IMR-90 (cell line): Measurements from ENCODE around the gene TCF19. TPM values are rescaled to one million over a fixed set of nuclear protein-coding genes. Genes with fewer than 3 reads are reported as not detected.
"Not testable (repeated sequence)": the region's sequence is repeated elsewhere in the genome, so short reads cannot be mapped to it uniquely, and the experiment has no call there.

Experiments
- ATAC-seq: fragments of 200-7000 bp; cut with Tn5 transposase; 2 replicates; pipeline ENCODE4 v1.9.1; 2020; ENCODE audit warnings: low read depth, mild to moderate bottlenecking, moderate library complexity
- BruUV-seq: library from RNA; stranded (reverse); fragments of 400-500 nt; replicated peaks from 2 replicates; lab custom pipeline; 2021; lab: Mats Ljungman, UMichigan
- CTCF ChIA-PET: fragments of 300-600 bp; formaldehyde crosslinking; extraction: SDS; loops from one replicate; lab custom pipeline; 2021; ENCODE audit warnings: antibody characterized with exemption; lab: Yijun Ruan, JAX
- POLR2A ChIA-PET: fragments of 300-600 bp; sonication (Branson Sonifier 250); formaldehyde crosslinking; loops from one replicate; lab custom pipeline; 2022; ENCODE audit warnings: antibody characterized with exemption; ENCODE audit not compliant: unreplicated experiment; lab: Charles Lee
- DNase-seq: peaks from one replicate; pipeline ENCODE4 v3.0.0; 2013
- H2AFZ ChIP-seq: replicated peaks from 2 replicates; pipeline ENCODE3; 2013; ENCODE audit warnings: low read length, mild to moderate bottlenecking; ENCODE audit not compliant: poor library complexity
- H2AK5ac ChIP-seq: 2 replicates; pipeline ENCODE4 v1.6.1; 2013; ENCODE audit warnings: low read depth, low read length, inconsistent platforms
- H2AK9ac ChIP-seq: replicated peaks from 2 replicates; pipeline ENCODE3; 2013; ENCODE audit warnings: mild to moderate bottlenecking, low read depth, low read length, moderate library complexity; ENCODE audit not compliant: poor library complexity
- H2BK120ac ChIP-seq: 2 replicates; pipeline ENCODE4 v1.6.1; 2013; ENCODE audit warnings: low read depth, low read length, inconsistent platforms
- H2BK15ac ChIP-seq: 3 replicates; pipeline ENCODE4 v1.6.1; 2013; ENCODE audit warnings: low read depth, low read length, inconsistent platforms
- H2BK20ac ChIP-seq: 2 replicates; pipeline ENCODE4 v1.6.1; 2013; ENCODE audit warnings: low read depth, mild to moderate bottlenecking, inconsistent platforms, low read length, moderate library complexity
- H2BK5ac ChIP-seq: 2 replicates; pipeline ENCODE4 v1.6.1; 2013; ENCODE audit warnings: mild to moderate bottlenecking, low read depth, low read length, inconsistent platforms; ENCODE audit not compliant: poor library complexity, severe bottlenecking
- H3K14ac ChIP-seq: replicated peaks from 2 replicates; pipeline ENCODE4 v1.6.1; 2013; ENCODE audit warnings: low read depth, low read length, inconsistent platforms
- H3K18ac ChIP-seq: 2 replicates; pipeline ENCODE4 v1.6.1; 2013; ENCODE audit warnings: low read depth, low read length, control low read depth
- H3K23ac ChIP-seq: 2 replicates; pipeline ENCODE4 v1.6.1; 2013; ENCODE audit warnings: low read depth, low read length, inconsistent platforms
- H3K27ac ChIP-seq: 2 replicates; pipeline ENCODE4 v1.5.1; 2013; ENCODE audit warnings: mild to moderate bottlenecking, control low read depth, low read length; ENCODE audit not compliant: insufficient read depth
- H3K27me3 ChIP-seq: 2 replicates; pipeline ENCODE4 v1.6.1; 2013; ENCODE audit warnings: low read length; ENCODE audit not compliant: control insufficient read depth, insufficient read depth
- H3K36me3 ChIP-seq: 2 replicates; pipeline ENCODE4 v1.6.1; 2013; ENCODE audit warnings: low read length, mixed read lengths; ENCODE audit not compliant: control insufficient read depth, insufficient read depth
- H3K4ac ChIP-seq: 2 replicates; pipeline ENCODE4 v1.6.1; 2013; ENCODE audit warnings: low read depth, low read length, inconsistent platforms
- H3K4me1 ChIP-seq: 2 replicates; pipeline ENCODE4 v1.6.1; 2013; ENCODE audit warnings: low read length, mixed read lengths; ENCODE audit not compliant: control insufficient read depth, insufficient read depth
- H3K4me2 ChIP-seq: 2 replicates; pipeline ENCODE4 v1.6.1; 2013; ENCODE audit warnings: low read depth, mild to moderate bottlenecking, control low read depth, low read length, moderate library complexity
- H3K4me3 ChIP-seq: 2 replicates; pipeline ENCODE4 v1.5.1; 2013; ENCODE audit warnings: low read depth, mild to moderate bottlenecking, control low read depth, low read length, moderate library complexity; ENCODE audit not compliant: insufficient read depth
- H3K56ac ChIP-seq: 2 replicates; pipeline ENCODE4 v1.6.1; 2013; ENCODE audit warnings: low read length, inconsistent platforms; ENCODE audit not compliant: insufficient read depth; ENCODE audit errors: extremely low read depth
- H3K79me1 ChIP-seq, 2 experiments: 2 replicates each; pipeline ENCODE4 v1.6.1; 2013; ENCODE audit warnings: low read length in 2 of 2, inconsistent platforms in 1 of 2, low read depth in 1 of 2
- H3K9ac ChIP-seq: 2 replicates; pipeline ENCODE4 v1.6.1; 2013; ENCODE audit warnings: low read depth, low read length, control low read depth
- H3K9me1 ChIP-seq: 2 replicates; pipeline ENCODE4 v1.6.1; 2013; ENCODE audit warnings: low read length, inconsistent platforms; ENCODE audit not compliant: insufficient read depth
- H3K9me3 ChIP-seq: 2 replicates; pipeline ENCODE4 v1.6.1; 2013; ENCODE audit warnings: low read length; ENCODE audit not compliant: control insufficient read depth, insufficient read depth
- H4K20me1 ChIP-seq: 2 replicates; pipeline ENCODE4 v1.6.1; 2013; ENCODE audit warnings: low read length, inconsistent platforms; ENCODE audit not compliant: insufficient read depth
- H4K5ac ChIP-seq: 2 replicates; pipeline ENCODE4 v1.6.1; 2013; ENCODE audit warnings: mild to moderate bottlenecking, low read depth, low read length, control low read depth
- H4K8ac ChIP-seq, 2 experiments: 2 replicates each; pipeline ENCODE4 v1.6.1; 2013; ENCODE audit warnings: low read depth in 2 of 2, low read length in 2 of 2, control low read depth in 1 of 2, inconsistent platforms in 1 of 2
- H4K91ac ChIP-seq: 2 replicates; pipeline ENCODE4 v1.6.1; 2013; ENCODE audit warnings: low read depth, low read length, inconsistent platforms; ENCODE audit not compliant: insufficient read depth
- WGBS, 2 experiments: methylation state at CpG; one replicate each; pipeline versions ENCODE4 v1.1.5 to v1.1.7; 2013; ENCODE audit warnings: missing lambda C conversion rate in 2 of 2; ENCODE audit not compliant: insufficient read length in 1 of 2; ENCODE audit errors: extremely low coverage in 2 of 2; 5-methylcytosine and 5-hydroxymethylcytosine counted together
- dilution Hi-C: fragments of 300-500 bp; cut with HindIII; formaldehyde crosslinking; loops from one replicate; pipeline ENCODE4 v1.14.3; 2018; ENCODE audit warnings: low sequenced_read_pairs; ENCODE audit not compliant: unreplicated experiment
- in situ Hi-C: fragments of 300-500 bp; cut with MboI; formaldehyde crosslinking; loops from 3 replicates; pipeline ENCODE4 v1.14.3; 2019; ENCODE audit warnings: low sequenced_read_pairs, inconsistent platforms, mixed read lengths
- intact Hi-C: fragments of 100-400 bp; cut with micrococcal nuclease; formaldehyde crosslinking; loops from 2 replicates; pipeline ENCODE4 v1.10.0; 2022
- polyA plus RNA-seq, 3 experiments: library from polyadenylated mRNA; depleted of rRNA; stranded (reverse); fragments of >200 nt; gene quantifications; 2 replicates each; pipeline ENCODE4 v1.2.3, GENCODE V29; 2012; ENCODE audit warnings: low replicate concordance in 1 of 3
- total RNA-seq: library from RNA; depleted of rRNA; stranded (reverse); fragments of >200 nt; gene quantifications from 2 replicates; pipeline ENCODE4 v1.2.3, GENCODE V29; 2012
- TF ChIP-seq, protein P1 (sequence below): fragments of 150-350 bp; IDR thresholded peaks from 2 replicates; pipeline ENCODE4 v1.6.1; 2017; ENCODE audit warnings: mild to moderate bottlenecking, antibody characterized with exemption, low read length, low read depth

TCF19 gene
- total and polyA plus RNA-seq, 2 of the 4 experiments (the other 2 are of a cell fraction) = 13.1 to 14.2 TPM

DNA sequence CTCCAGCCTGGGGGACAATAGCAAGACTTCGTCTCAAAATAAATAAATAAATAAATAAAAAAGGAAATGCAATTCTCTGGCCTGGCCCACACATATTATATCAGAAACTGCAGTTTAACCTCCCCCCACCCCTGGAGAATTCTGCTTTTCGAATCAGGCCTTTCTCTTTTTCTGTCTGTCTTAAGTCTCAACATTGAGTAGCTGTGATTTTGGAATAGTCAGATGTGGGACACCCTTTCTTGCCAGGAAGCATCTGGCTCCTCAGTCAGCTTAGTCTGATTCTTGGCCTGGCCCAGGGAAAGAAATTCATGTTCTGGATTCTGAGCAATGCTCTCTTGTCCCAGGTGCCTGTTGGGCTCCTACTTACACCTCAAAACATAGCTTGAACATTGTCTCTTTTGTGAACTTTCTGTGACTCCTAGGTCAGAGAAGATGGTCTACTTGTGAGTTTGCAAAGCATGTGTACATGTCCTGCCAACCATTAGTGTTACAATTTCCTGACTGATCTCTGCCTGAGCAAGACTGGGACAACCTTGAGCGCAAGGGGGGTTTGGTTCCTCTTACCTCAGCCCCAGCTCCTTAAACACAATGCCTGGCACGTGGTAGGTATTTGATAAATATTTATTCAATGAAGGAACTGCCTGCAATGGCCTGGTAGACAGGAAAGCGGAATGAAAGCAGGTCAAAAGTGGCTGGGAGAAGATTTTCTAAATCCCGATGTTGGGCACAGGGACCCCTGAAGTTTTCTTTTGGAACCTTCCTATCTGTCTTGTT lies 35.9 kb downstream of the TCF19 start (continued):
- TF ChIP-seq, protein P1, sequence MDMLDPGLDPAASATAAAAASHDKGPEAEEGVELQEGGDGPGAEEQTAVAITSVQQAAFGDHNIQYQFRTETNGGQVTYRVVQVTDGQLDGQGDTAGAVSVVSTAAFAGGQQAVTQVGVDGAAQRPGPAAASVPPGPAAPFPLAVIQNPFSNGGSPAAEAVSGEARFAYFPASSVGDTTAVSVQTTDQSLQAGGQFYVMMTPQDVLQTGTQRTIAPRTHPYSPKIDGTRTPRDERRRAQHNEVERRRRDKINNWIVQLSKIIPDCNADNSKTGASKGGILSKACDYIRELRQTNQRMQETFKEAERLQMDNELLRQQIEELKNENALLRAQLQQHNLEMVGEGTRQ = no peak

DNA sequence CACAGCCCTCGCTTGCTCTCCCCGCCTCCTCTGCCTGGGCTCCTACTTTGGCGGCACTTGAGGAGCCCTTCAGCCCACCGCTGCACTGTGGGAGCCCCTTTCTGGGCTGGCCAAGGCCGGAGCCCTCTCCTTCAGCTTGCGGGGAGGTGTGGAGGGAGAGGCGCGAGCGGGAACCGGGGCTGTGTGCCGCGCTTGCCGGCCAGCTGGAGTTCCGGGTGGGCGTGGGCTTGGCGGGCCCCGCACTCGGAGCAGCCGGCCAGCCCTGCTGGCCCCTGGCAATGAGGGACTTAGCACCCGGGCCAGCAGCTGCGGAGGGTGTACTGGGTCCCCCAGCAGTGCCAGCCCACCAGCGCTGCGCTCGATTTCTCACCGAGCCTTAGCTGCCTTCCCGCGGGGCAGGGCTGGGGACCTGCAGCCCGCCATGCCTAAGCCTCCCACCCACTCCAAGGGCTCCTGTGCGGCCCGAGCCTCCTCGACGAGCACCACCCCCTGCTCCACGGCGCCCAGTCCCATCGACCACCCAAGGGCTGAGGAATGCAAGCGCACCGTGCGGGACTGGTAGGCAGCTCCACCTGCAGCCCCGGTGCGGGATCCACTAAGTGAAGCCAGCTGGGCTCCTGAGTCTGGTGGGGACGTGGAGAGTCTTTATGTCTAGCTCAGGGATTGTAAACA lies 37.1 kb downstream of the TCF19 start:
- H2BK20ac ChIP-seq, H3K14ac ChIP-seq, H2AFZ ChIP-seq, H3K9ac ChIP-seq, H4K91ac ChIP-seq, H3K9me1 ChIP-seq, DNase-seq, H4K5ac ChIP-seq, H2AK9ac ChIP-seq, CTCF ChIA-PET, H2BK120ac ChIP-seq, H2BK5ac ChIP-seq, dilution Hi-C loops, H3K4me2 ChIP-seq, H4K8ac ChIP-seq, ATAC-seq, H3K4me1 ChIP-seq, H2AK5ac ChIP-seq, H3K56ac ChIP-seq, H4K20me1 ChIP-seq, H3K4me3 ChIP-seq, H3K23ac ChIP-seq, POLR2A ChIA-PET, H3K27ac ChIP-seq, H2BK15ac ChIP-seq, BruUV-seq, H3K36me3 ChIP-seq, H3K9me3 ChIP-seq, H3K18ac ChIP-seq, H3K27me3 ChIP-seq, H3K4ac ChIP-seq: not testable (repeated sequence)
- H3K79me1 ChIP-seq = peaks cover 5 to 20% of the 10 kb centered on the region in 2 experiments; a peak in 2 of 4 replicates
- WGBS, 2 experiments = 96% methylated on average over 7 of the region's 41 CpGs; no CpG with 5 or more reads in 1 of the 2 experiments
- intact Hi-C loops = loop anchor here (5.0 to 10.0 kb wide), 2 partner anchors 77 to 281 kb away; partner anchors contain the start of genes HLA-C and VARS2
- in situ Hi-C loops = loop anchor here (5.0 kb wide), 1 partner anchor 172 kb away; no protein-coding TSS in a partner anchor
